HG02642 (cell line): ENCODE results near the gene FES.
"Not testable (repeated sequence)": the region's sequence is repeated elsewhere in the genome, so short reads cannot be mapped to it uniquely, and the experiment has no call there.

ENCODE experiments used
- ATAC-seq: cut with Tn5 transposase; IDR thresholded peaks from one replicate; pipeline ENCODE4 v1.9.1; 2021; ENCODE audit warnings: mild to moderate bottlenecking; ENCODE audit not compliant: unreplicated experiment, poor library complexity

FES gene

GRCh38 chr15:90883976-90884718 lies at the start of gene FES:
TSS of gene FES (plus strand) at chr15:90884504. CDS start at chr15:90885046, 542 bp downstream.
- no peak for ATAC-seq

DNA sequence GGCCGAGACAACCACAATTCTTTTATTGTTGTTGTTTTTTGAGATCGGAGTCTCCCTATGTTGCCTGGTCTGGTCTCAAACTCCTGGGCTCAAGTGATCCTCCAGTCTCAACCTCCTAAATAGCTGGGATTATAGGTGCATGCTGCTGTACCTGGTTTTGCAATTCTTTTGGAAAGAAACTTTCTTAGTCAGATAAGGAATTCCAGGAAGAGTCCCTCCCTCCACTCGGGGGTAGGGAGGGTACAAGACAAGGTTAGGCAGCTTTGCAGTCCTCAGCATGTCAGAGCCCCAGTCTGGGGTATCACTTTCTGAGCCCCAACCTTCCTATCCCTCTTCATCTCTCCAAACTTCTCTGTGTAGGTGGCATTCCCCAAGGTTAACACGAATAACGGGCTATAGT lies 49.7 kb upstream of the FES start:
- no peak for ATAC-seq

GRCh38 chr15:90836296-90836871 lies 47.9 kb upstream of the FES start:
- ATAC-seq: no peak

DNA sequence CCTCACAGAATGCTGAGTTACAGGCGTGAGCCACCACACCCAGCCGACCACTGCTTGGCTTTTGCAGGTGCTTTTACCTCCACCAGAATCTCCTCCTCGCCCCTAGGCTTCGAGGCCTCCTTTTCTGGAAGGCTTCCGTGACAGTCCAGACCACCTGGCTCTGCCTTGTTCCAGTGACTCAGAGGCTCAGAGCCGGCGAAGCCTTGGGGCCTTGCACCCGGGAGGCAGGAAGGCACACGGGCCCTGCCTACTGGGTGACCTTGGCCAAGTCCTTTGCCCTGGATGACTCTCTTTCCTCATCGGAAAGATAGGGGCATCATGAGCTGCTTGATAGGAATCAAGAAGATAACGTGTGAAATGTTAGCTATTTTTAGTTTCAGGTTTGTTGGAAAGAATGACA lies 47.2 kb upstream of the FES start:
- no peak for ATAC-seq

DNA sequence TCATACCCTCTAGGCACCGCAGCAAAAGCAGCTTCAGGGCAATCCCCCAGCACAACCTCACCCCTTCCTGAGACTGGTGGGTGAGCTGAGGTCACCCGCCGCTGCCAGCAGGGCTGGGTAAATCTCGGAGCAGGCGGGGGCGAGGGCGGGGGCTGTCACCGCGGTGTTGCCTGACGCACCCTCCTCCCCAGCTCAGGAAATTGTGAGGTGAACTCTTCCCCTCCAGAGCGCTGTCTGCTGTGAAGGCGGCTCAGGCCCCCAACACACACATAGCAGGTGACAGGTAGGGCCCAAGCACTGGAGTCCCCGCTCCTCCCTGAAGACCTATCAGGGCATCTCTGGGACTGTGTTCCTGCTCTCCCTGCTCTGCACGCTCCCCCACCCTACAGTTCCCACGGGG lies 46.2 kb upstream of the FES start:
- no peak for ATAC-seq

DNA sequence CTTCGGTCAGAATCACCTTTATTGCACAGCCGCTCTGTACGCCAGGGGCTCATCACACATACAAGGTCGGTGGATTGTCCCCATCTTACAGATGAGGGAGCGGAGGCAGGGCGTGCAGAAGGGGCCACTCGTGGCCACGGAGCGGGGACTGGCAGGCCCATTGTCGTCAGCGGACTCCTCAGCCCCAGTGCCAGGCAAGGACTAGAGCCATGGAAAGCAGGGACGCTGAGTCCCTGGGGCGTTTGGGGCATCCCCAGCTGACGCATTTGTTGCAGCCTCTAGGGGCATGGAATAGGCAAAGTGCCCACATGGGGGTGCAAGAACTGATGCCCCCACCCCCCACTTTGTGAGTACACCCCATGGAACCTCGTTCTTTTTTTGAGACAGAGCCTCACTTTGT lies 45.8 kb upstream of the FES start:
- ATAC-seq: no peak

- peak; percentile 85 for ATAC-seq
Measured at GRCh38 chr15:90839187-90840071, 44.9 kb upstream of the FES start.

- no peak for ATAC-seq
Measured at GRCh38 chr15:90840157-90840855, 44.0 kb upstream of the FES start.

GRCh38 chr15:90840954-90841353 lies 43.4 kb upstream of the FES start:
- ATAC-seq: no peak

- no peak for ATAC-seq
Measured at GRCh38 chr15:90844696-90845095, 39.6 kb upstream of the FES start.

DNA sequence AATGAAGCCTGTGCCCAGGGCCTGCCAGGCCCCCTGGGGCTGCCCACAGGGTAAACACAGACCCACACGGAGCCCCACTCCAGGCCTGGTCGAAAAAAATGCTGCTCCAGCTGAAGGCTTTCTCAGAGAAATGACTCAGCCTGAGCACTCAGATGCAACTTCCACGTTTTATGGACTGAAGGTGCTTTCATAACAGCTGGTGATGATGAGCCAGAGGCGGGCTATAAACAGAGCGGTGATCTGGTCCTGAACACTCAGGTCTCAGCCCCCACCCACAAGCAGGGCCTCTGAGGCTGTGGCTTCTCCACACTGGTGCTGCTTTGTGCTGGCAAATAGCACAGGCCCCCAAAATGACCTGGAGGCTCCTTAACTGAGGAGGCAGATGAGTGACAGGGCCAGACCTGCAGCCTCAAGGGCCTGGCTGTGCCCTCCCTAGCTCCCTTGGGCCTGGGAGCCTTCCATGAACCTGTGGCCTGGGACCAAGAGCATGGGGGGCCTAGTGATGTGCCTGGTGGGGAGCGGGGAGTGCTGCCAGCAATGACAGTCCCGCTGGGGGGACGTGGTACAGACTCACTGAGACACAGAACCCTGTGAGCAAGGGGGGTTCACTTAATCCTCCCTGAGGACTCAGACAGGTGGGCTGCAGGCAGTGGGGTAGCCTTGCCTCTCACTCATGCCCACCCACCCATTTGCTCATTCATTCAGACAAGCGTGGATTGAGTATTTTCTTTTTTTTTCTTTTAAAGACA lies 38.9 kb upstream of the FES start:
- ATAC-seq: peak; percentile 82

DNA sequence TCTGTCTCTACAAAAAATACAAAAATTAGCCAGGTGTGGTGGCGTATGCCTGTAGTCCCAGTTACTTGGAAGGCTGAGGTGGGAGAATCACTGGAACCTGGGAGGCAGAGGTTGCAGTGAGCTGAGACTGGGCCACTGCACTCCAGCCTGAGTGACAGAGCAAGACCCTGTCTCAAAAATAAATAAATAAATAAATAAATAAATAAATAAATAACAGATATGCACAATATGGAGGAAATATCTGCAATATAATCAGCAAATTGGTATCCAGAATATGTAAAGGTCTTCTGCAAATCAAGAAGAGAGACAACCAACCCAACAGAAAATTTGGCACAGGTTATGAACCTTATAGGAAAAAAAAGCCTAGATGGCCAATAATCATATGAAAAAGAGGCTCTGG lies 34.9 kb upstream of the FES start:
- ATAC-seq: not testable (repeated sequence)

DNA sequence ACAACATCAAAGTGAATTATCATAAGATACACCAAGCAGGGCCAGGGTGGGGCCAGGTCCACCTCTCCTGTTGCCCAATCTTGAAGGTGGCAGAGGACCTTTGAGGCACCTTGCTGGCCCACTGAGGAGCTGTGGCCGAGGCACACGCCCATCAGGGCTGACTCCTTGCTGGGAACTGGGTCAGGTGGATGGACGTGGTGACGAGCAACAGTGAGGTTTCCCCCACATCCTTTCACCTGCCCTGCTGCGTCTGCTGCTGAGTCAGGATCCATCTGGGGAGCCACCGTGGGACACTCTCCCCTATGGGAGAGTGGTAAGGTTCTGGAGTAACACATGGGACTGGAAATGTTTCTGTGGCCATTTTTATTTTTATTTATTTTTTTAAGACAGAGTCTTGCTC lies 33.2 kb upstream of the FES start:
- no peak for ATAC-seq

GRCh38 chr15:90851940-90852339 lies 32.4 kb upstream of the FES start:
- no peak for ATAC-seq

DNA sequence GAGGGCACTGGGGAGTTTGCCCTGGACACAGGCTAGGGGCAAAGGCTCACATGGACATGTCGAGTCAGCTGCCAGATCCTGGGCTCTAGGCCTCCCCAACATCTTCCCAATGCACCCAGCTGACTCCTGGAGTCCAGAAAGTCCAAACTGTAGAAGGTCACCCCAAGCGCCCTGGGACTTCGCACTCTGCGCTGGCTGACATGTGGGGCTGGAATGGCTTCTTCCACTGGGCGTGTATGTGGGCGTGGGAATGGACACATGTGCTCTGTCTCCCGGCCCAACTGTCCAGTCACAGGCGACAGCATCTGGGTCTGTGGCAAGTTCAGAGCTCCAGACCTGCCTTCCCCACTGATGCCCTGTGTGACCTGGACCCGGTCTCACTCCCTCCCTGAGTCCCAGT lies 29.2 kb upstream of the FES start:
- no peak for ATAC-seq

DNA sequence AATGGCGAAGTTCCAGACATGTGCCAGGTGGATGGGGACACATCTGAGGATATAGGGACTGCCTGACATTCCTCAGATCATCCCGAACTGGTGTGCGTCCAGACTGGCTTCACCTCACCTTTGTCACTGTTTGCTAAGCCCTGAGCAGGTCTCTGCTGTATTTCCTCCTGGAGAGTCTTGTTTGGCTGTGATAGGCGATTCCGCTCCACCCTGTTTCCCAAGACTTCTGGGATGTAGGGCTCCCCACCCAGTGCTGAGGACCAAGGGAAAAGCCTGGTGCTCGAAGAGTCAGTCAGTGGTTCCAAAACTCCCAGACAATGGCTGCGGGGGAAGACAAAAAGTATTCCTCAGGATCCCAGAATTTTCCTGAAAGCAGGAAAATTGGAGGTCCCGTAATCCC lies 27.0 kb upstream of the FES start:
- no peak for ATAC-seq

GRCh38 chr15:90857883-90858443 lies 26.3 kb upstream of the FES start:
- no peak for ATAC-seq

GRCh38 chr15:90859234-90860131 lies 24.8 kb upstream of the FES start:
- ATAC-seq: no peak

DNA sequence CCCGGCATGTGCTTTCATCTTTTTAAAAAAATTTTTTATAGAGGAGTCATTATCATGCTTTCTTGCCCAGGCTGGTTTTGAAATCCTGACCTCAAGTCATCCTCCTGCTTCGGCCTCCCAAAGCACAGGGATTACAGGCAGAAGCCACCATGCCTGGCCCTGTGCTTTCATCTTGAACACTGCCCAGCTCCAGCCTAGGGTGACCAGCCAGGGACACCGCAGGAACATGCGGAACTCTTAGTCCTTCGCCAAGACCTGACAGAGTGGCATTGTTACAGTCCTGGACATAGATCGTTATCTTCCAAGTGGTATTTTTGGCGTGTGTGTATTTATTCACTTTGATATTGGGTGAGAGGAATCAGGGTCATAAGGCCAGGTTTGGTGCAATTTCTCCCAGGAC lies 23.9 kb upstream of the FES start:
- ATAC-seq: no peak
